Measurements from ENCODE around the gene ZBTB3. TPM values are rescaled to one million over a fixed set of nuclear protein-coding genes. Genes with fewer than 3 reads are reported as not detected.

Gene ZBTB3
- total and polyA plus RNA-seq, 2 of the 8 experiments (the other 6 are each of a cell fraction or from before 2014, with no cell fraction given), result 30.2 to 76.9 TPM

- Histone ChIP-seq H3K4me1 (replicated peaks in 1 of 4; ENCODE audit: control insufficient read depth in 3 of 4, insufficient read depth in 4 of 4, low read length in 3 of 4) (peaks cover 0 to 7% (median 4%) of the 10 kb centered on the region in 4 experiments; a peak in 5 of 7 replicates), H2AFZ (ENCODE audit: low read length) (no peak overlapping the region), H3K18ac (ENCODE audit: extremely low read depth, low read length) (no peak overlapping the region), H3K23me2 (ENCODE audit: low read depth, low read length) (no peaks in the 10 kb centered on the region; the same call in 1 of the 2 replicates), H4K8ac (ENCODE audit: extremely low read depth, insufficient read depth, low read length) (no peak overlapping the region), H2BK12ac (ENCODE audit: low read depth, low read length) (no peak overlapping the region), H2BK5ac (ENCODE audit: low read depth, low read length) (no peak overlapping the region), H3K9ac (replicated peaks in 1 of 4; ENCODE audit: extremely low read depth in 1 of 4, low read depth in 3 of 4, low read length in 3 of 4) (no peak overlapping the region), H3K23ac (ENCODE audit: insufficient read length) (no peak overlapping the region), H3K4me3 (ENCODE audit: extremely low read depth in 1 of 4, insufficient read depth in 2 of 4, low read depth in 3 of 4, low read length in 4 of 4) (no peak overlapping the region), H3K27me3 (replicated peaks in 1 of 4; ENCODE audit: control insufficient read depth in 3 of 4, extremely low read depth in 1 of 4, insufficient read depth in 3 of 4, low read length in 3 of 4) (no peaks in the 10 kb centered on the region), H4K20me1 (replicated peaks in 1 of 2; ENCODE audit: control insufficient read depth in 1 of 2, insufficient read depth in 2 of 2, low read length in 2 of 2) (peaks cover 0 to 3% of the 10 kb centered on the region in 2 experiments), H2BK120ac (replicated peaks; ENCODE audit: low read depth, low read length) (no peak overlapping the region), H2AK5ac (ENCODE audit: low read depth, low read length) (no peak overlapping the region), H3K79me2 (ENCODE audit: control insufficient read depth in 1 of 2, insufficient read depth in 2 of 2, low read length in 2 of 2) (peaks cover 0 to 33% of the 10 kb centered on the region in 2 experiments; a peak in 2 of 4 replicates), H4K91ac (replicated peaks; ENCODE audit: insufficient read length, low read length) (no peak overlapping the region), H3K4ac (replicated peaks; ENCODE audit: insufficient read length, low read depth, low read length) (no peak overlapping the region), H3K36me3 (ENCODE audit: control insufficient read depth in 2 of 4, insufficient read depth in 4 of 4, low read length in 3 of 4) (peaks cover 0 to 18% (median 8%) of the 10 kb centered on the region in 4 experiments; a peak in 6 of 8 replicates), H3K56ac (replicated peaks; ENCODE audit: insufficient read length, low read depth, low read length) (no peak overlapping the region), H3K27ac (ENCODE audit: low read depth, low read length) (no peak overlapping the region), H4K5ac (ENCODE audit: insufficient read length, low read depth, low read length) (no peak overlapping the region), H3K14ac (ENCODE audit: insufficient read length) (no peak overlapping the region), H2BK20ac (ENCODE audit: low read length) (no peak overlapping the region), H3K9me3 (ENCODE audit: insufficient read depth in 2 of 2, low read depth in 1 of 2, low read length in 1 of 2) (no peaks in the 10 kb centered on the region), H2BK15ac (ENCODE audit: low read length) (no peak overlapping the region), H3K4me2 (ENCODE audit: insufficient read depth in 1 of 2, low read depth in 2 of 2, low read length in 2 of 2) (no peak overlapping the region; a peak in 1 of 4 replicates), H3K79me1 (ENCODE audit: low read depth, low read length) (peaks cover 7% of the 10 kb centered on the region; the same call in 1 of the 2 replicates)
- 90% methylated on average over 5 of the region's 5 CpGs; no CpG with 5 or more reads in 1 of the 2 experiments for WGBS, 2 experiments (ENCODE audit: extremely low coverage in 1 of 2, insufficient coverage in 1 of 2, insufficient read length in 1 of 2, insufficient replicate concordance in 2 of 2, low coverage in 1 of 2, low lambda C conversion rate in 2 of 2, missing lambda C conversion rate in 1 of 2)
- TF ChIP-seq RAD21 (IDR thresholded peaks at IDR 0.05 in 1 of 2, conservative IDR thresholded peaks at IDR 0.05 in 1 of 2; ENCODE audit: low read depth in 2 of 2, low read length in 2 of 2) (peak in 1 of 2 experiments; percentile 9; a peak in 1 of 4 replicates), TEAD4 (IDR thresholded peaks at IDR 0.05; ENCODE audit: low read depth, low read length) (no peak), SIRT6 (IDR thresholded peaks at IDR 0.05; ENCODE audit: low read length) (no peak), POLR2AphosphoS5 (IDR thresholded peaks at IDR 0.05; ENCODE audit: low read depth, low read length) (peak; percentile 47; the same call in 1 of the 2 replicates)
- TF ChIP-seq, protein P1, sequence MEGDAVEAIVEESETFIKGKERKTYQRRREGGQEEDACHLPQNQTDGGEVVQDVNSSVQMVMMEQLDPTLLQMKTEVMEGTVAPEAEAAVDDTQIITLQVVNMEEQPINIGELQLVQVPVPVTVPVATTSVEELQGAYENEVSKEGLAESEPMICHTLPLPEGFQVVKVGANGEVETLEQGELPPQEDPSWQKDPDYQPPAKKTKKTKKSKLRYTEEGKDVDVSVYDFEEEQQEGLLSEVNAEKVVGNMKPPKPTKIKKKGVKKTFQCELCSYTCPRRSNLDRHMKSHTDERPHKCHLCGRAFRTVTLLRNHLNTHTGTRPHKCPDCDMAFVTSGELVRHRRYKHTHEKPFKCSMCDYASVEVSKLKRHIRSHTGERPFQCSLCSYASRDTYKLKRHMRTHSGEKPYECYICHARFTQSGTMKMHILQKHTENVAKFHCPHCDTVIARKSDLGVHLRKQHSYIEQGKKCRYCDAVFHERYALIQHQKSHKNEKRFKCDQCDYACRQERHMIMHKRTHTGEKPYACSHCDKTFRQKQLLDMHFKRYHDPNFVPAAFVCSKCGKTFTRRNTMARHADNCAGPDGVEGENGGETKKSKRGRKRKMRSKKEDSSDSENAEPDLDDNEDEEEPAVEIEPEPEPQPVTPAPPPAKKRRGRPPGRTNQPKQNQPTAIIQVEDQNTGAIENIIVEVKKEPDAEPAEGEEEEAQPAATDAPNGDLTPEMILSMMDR (IDR thresholded peaks at IDR 0.05; ENCODE audit: control extremely low read depth in 1 of 3, insufficient read depth in 1 of 3, low read depth in 1 of 3, low read length in 3 of 3), result peak in 2 of 3 experiments; percentile 30 to 47; a peak in 2 of 4 replicates
- ChIA-PET POLR2A (ENCODE audit: partially characterized antibody) (interaction anchor here (0.5 to 15.9 kb wide), 26 partner anchors 8 to 217 kb away, joined by 3 to 251 read pairs (median 5); partner anchors contain the start of genes LBHD1, NXF1, SLC3A2 and STX5), CTCF (ENCODE audit: partially characterized antibody) (interaction anchor here (0.9 to 6.4 kb wide), 11 partner anchors 12 to 189 kb away, joined by 3 to 94 read pairs (median 5); partner anchors contain the start of genes HNRNPUL2, TAF6L and TTC9C)
- FAIRE-seq (no peak), DNase-seq (ENCODE audit: low read depth in 1 of 2, low spot score in 2 of 2) (peak in 1 of 2 experiments; percentile 48)
Measured at GRCh38 chr11:62788991-62789390, 35.0 kb upstream of the ZBTB3 start.
